Endothelial cell of umbilical vein (primary cell): ENCODE data around the gene GPR61. TPM values are rescaled to one million over a fixed set of nuclear protein-coding genes. Genes with fewer than 3 reads are reported as not detected.

Experiments
- BruUV-seq: library from RNA; stranded (reverse); fragments of 400-500 nt; replicated peaks from 2 replicates; lab custom pipeline; 2021; lab: Mats Ljungman, UMichigan
- CTCF ChIA-PET: fragments of 300-600, 350-600 bp; sonication (Branson Sonifier 250); formaldehyde crosslinking; loops from one replicate; lab custom pipeline; 2021; ENCODE audit warnings: antibody characterized with exemption, inconsistent platforms; lab: Charles Lee
- POLR2A ChIA-PET: fragments of 300-600, 350-600 bp; sonication (Branson Sonifier 250); formaldehyde crosslinking; loops from one replicate; lab custom pipeline; 2021; ENCODE audit warnings: antibody characterized with exemption, inconsistent platforms; lab: Charles Lee
- DNase-seq: peaks from one replicate; pipeline ENCODE4 v3.0.0-alpha.2; 2011; ENCODE audit warnings: low read depth, low spot score
- FAIRE-seq: peaks from 2 replicates; lab custom pipeline; 2011; peaks lifted over from hg19 to GRCh38; lab: Jason Lieb, UNC
- H2AFZ ChIP-seq: 2 replicates; pipeline ENCODE4 v1.6.0; 2012; ENCODE audit warnings: low read depth, low read length, control low read depth, inconsistent platforms
- H3K27ac ChIP-seq: 2 replicates; pipeline ENCODE4 v1.5.1; 2011; ENCODE audit warnings: low read depth, mild to moderate bottlenecking, control low read depth, low read length, moderate library complexity; ENCODE audit not compliant: insufficient read depth
- H3K27me3 ChIP-seq, 2 experiments: 2 replicates each; pipeline versions ENCODE4 v1.6.0 to v1.6.1; 2011; ENCODE audit warnings: low read length in 2 of 2, mixed read lengths in 1 of 2; ENCODE audit not compliant: control insufficient read depth in 2 of 2, insufficient read depth in 2 of 2
- H3K36me3 ChIP-seq, 2 experiments: 2 replicates in 1 of 2; 3 replicates in 1 of 2; pipeline ENCODE4 v1.5.1; 2011; ENCODE audit warnings: low read length in 2 of 2, mild to moderate bottlenecking in 1 of 2, moderate library complexity in 1 of 2; ENCODE audit not compliant: control insufficient read depth in 2 of 2, insufficient read depth in 2 of 2; ENCODE audit errors: extremely low read depth in 1 of 2
- H3K4me1 ChIP-seq: 3 replicates; pipeline ENCODE4 v1.5.1; 2011; ENCODE audit warnings: mild to moderate bottlenecking, low read length; ENCODE audit not compliant: control insufficient read depth, insufficient read depth; ENCODE audit errors: extremely low read depth
- H3K4me2 ChIP-seq: 2 replicates; pipeline ENCODE4 v1.6.1; 2011; ENCODE audit warnings: low read length, control low read depth, mixed read lengths; ENCODE audit not compliant: insufficient read depth
- H3K4me3 ChIP-seq, 3 experiments: fragments of 200-600 bp in 1 of 3; sonication (generic), shearing (Covaris generic) in 1 of 3; replicated peaks in 1 of 3; 2 replicates each; pipeline ENCODE4 v1.5.1; 2011 to 2016; ENCODE audit warnings: control low read depth in 3 of 3, low read length in 3 of 3, mild to moderate bottlenecking in 2 of 3, inconsistent platforms in 1 of 3, low read depth in 1 of 3, moderate library complexity in 1 of 3; ENCODE audit not compliant: insufficient read depth in 1 of 3
- H3K79me2 ChIP-seq: 2 replicates; pipeline ENCODE4 v1.6.0; 2012; ENCODE audit warnings: low read length, inconsistent platforms; ENCODE audit not compliant: control insufficient read depth, insufficient read depth
- H3K9ac ChIP-seq: replicated peaks from 2 replicates; pipeline ENCODE3; 2011; ENCODE audit warnings: low read length, control low read depth; ENCODE audit not compliant: insufficient read depth; ENCODE audit errors: extremely low read depth
- H3K9me1 ChIP-seq: replicated peaks from 3 replicates; pipeline ENCODE4 v1.6.0; 2011; ENCODE audit warnings: mild to moderate bottlenecking, low read length; ENCODE audit not compliant: control insufficient read depth, insufficient read depth; ENCODE audit errors: extremely low read depth
- H3K9me3 ChIP-seq: replicated peaks from 2 replicates; pipeline ENCODE4 v1.5.1; 2012; ENCODE audit warnings: low read length, inconsistent platforms; ENCODE audit not compliant: control insufficient read depth, insufficient read depth
- H4K20me1 ChIP-seq: replicated peaks from 2 replicates; pipeline ENCODE3; 2011; ENCODE audit warnings: mild to moderate bottlenecking, low read length; ENCODE audit not compliant: control insufficient read depth, insufficient read depth; ENCODE audit errors: extremely low read depth
- EZH2 ChIP-seq: IDR thresholded peaks from 2 replicates; pipeline ENCODE4 v1.6.1; 2012; ENCODE audit warnings: borderline replicate concordance, low read depth, mild to moderate bottlenecking, moderate library complexity, low read length, inconsistent platforms; ENCODE audit not compliant: severe bottlenecking
- FOS ChIP-seq: IDR thresholded peaks from 2 replicates; pipeline ENCODE4 v1.6.1; 2011; ENCODE audit warnings: mild to moderate bottlenecking, low read length, moderate library complexity, borderline replicate concordance; ENCODE audit not compliant: insufficient read depth
- GATA2 ChIP-seq: IDR thresholded peaks from 2 replicates; pipeline ENCODE4 v1.7.0; 2011; ENCODE audit warnings: low read depth, mild to moderate bottlenecking, moderate library complexity, mixed read lengths, low read length; ENCODE audit not compliant: insufficient read length, insufficient read depth
- JUN ChIP-seq: IDR thresholded peaks from 2 replicates; pipeline ENCODE4 v1.6.1; 2011; ENCODE audit warnings: borderline replicate concordance, low read depth; ENCODE audit not compliant: insufficient read length, insufficient read depth
- MYC ChIP-seq: IDR thresholded peaks from one replicate; pipeline ENCODE4 v1.6.1; 2011; ENCODE audit warnings: mild to moderate bottlenecking, low read depth, low read length
- POLR2A ChIP-seq: IDR thresholded peaks from 2 replicates; pipeline ENCODE4 v1.6.1; 2012; ENCODE audit warnings: low read depth, mild to moderate bottlenecking, control low read depth, low read length
- POLR2AphosphoS5 ChIP-seq: IDR thresholded peaks from 2 replicates; pipeline ENCODE4 v1.6.1; 2012; ENCODE audit warnings: low read depth, mild to moderate bottlenecking, control low read depth, low read length, moderate library complexity; ENCODE audit not compliant: insufficient read depth
- dilution Hi-C: fragments of 300-500 bp; cut with MboI; formaldehyde crosslinking; loops from one replicate; pipeline ENCODE4 v1.15.0; 2019; ENCODE audit warnings: low sequenced_read_pairs; ENCODE audit not compliant: extremely low pct_ligation_motif_present
- intact Hi-C: fragments of 100-400 bp; cut with micrococcal nuclease; formaldehyde crosslinking; loops from one replicate; pipeline ENCODE4 v1.10.0; 2022
- polyA plus RNA-seq, 4 experiments: library from polyadenylated mRNA; depleted of rRNA in 3 of 4; stranded (reverse) in 3 of 4; unstranded in 1 of 4; fragments of >200 nt; gene quantifications; 2 replicates each; pipeline versions ENCODE4 v1.2.1 to v1.2.3, GENCODE V29; 2011 to 2012; ENCODE audit warnings: missing spikeins in 1 of 4
- total RNA-seq: library from RNA; stranded (reverse); gene quantifications from 2 replicates; pipeline ENCODE4 v1.2.3, GENCODE V29; 2021
- TF ChIP-seq, protein P1 (sequence below), 2 donors: IDR thresholded peaks; 1 replicate in 1 of 2; 2 replicates in 1 of 2; pipeline ENCODE4 v1.5.1; 2011; ENCODE audit warnings: low read length in 2 of 2, mild to moderate bottlenecking in 2 of 2, moderate library complexity in 2 of 2, control low read depth in 1 of 2, inconsistent platforms in 1 of 2, low read depth in 1 of 2; ENCODE audit not compliant: insufficient read depth in 1 of 2; ENCODE audit errors: extremely low read depth in 1 of 2
- TF ChIP-seq, protein P2 (sequence below): IDR thresholded peaks from 2 replicates; pipeline ENCODE4 v1.6.1; 2011; ENCODE audit not compliant: insufficient read depth, insufficient read length

GPR61 gene
- total and polyA plus RNA-seq, 2 donors (not counting 3 experiments of a cell fraction or from before 2014, with no cell fraction given): not detected

DNA sequence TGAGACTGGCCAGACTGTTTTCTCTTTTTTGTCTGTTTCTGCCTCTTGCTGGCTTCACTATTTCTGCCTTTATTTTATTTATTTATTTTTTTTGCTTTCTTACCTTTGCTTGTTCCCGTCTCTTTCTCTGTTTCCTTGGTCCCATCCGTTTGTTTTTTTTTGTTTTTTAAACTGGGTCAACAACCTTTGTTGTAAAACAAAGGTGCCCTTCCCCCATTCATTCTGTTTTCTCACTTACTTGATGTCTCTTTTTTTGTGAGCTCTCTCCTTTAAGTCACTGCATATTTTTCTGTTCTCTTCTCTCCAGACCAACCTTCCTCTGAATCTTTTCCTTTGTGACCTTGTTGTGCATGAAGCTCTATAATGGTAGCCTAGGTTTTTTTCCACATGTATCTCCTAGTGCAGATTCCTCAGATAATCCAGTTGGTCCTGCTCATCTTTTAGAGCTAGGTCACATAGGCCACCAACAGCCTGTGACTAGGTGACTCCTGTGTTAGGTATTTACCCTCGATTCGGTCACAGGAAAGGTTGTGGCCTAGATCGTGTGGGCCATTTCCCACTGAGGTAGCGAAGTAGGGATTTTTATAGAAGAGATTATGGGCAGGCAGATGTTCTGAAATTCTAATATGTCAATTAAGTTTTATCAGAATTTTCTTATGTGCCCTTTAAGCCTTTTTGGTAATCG is 24.7 kb downstream of the GPR61 start:
- dilution Hi-C loops: no loop called here
- CTCF ChIA-PET: interaction anchor here (0.7 to 2.8 kb wide), 5 partner anchors 16 to 76 kb away, joined by 3 to 9 read pairs (median 4); no protein-coding TSS in a partner anchor

More for the DNA sequence above, 24.7 kb downstream of the GPR61 start:
- TF ChIP-seq GATA2 (no peak), MYC (no peak), POLR2A (no peak), EZH2 (no peak), FOS (no peak), POLR2AphosphoS5 (no peak), JUN (no peak)
- TF ChIP-seq, protein P1, sequence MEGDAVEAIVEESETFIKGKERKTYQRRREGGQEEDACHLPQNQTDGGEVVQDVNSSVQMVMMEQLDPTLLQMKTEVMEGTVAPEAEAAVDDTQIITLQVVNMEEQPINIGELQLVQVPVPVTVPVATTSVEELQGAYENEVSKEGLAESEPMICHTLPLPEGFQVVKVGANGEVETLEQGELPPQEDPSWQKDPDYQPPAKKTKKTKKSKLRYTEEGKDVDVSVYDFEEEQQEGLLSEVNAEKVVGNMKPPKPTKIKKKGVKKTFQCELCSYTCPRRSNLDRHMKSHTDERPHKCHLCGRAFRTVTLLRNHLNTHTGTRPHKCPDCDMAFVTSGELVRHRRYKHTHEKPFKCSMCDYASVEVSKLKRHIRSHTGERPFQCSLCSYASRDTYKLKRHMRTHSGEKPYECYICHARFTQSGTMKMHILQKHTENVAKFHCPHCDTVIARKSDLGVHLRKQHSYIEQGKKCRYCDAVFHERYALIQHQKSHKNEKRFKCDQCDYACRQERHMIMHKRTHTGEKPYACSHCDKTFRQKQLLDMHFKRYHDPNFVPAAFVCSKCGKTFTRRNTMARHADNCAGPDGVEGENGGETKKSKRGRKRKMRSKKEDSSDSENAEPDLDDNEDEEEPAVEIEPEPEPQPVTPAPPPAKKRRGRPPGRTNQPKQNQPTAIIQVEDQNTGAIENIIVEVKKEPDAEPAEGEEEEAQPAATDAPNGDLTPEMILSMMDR (IDR thresholded peaks at IDR 0.05; ENCODE audit: extremely low read depth in 1 of 2, insufficient read depth in 1 of 2, low read depth in 1 of 2, low read length in 2 of 2): no peak
- TF ChIP-seq, protein P2, sequence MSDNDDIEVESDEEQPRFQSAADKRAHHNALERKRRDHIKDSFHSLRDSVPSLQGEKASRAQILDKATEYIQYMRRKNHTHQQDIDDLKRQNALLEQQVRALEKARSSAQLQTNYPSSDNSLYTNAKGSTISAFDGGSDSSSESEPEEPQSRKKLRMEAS: no peak
- no peak overlapping the region for H3K4me2 ChIP-seq
- peaks cover 19% of the 10 kb centered on the region for H4K20me1 ChIP-seq
- intact Hi-C loops: no loop called here
- no peaks in the 10 kb centered on the region for H3K36me3 ChIP-seq
- no peak for DNase-seq
- H3K4me1 ChIP-seq: peaks cover 11% of the 10 kb centered on the region
- POLR2A ChIA-PET: interaction anchor here (0.7 to 1.3 kb wide), 2 partner anchors 16 to 46 kb away, joined by 3 to 5 read pairs; partner anchors contain the start of gene GNAI3
- peaks cover 99% of the 10 kb centered on the region for H3K79me2 ChIP-seq
- H2AFZ ChIP-seq: no peak overlapping the region
- H3K9ac ChIP-seq: no peak overlapping the region
- no peak for FAIRE-seq
- H3K9me1 ChIP-seq: no peaks in the 10 kb centered on the region
- no TSS peak for BruUV-seq
- H3K27ac ChIP-seq: no peak overlapping the region
- H3K4me3 ChIP-seq: no peak overlapping the region
- H3K27me3 ChIP-seq: no peaks in the 10 kb centered on the region
- H3K9me3 ChIP-seq: no peaks in the 10 kb centered on the region
